A549 (cell line): ENCODE data around the gene BEST2. TPM values are rescaled to one million over a fixed set of nuclear protein-coding genes. Genes with fewer than 3 reads are reported as not detected.

Source experiments
- ATAC-seq, 2 experiments: fragments of 200-7000 bp in 1 of 2; fragments of >200 bp in 1 of 2; cut with Nextera tagmentation in 1 of 2; cut with Tn5 transposase in 1 of 2; 3 replicates each; pipeline versions ENCODE4 v1.8.0 to v1.9.1; 2018 to 2020; ENCODE audit warnings: mild to moderate bottlenecking in 1 of 2, moderate library complexity in 1 of 2
- CTCF ChIA-PET: fragments of 300-600 bp; sonication (Branson Sonifier 250); formaldehyde crosslinking; extraction: SDS; loops from one replicate; lab custom pipeline; 2021; ENCODE audit warnings: antibody characterized with exemption, inconsistent platforms; lab: Yijun Ruan, JAX
- POLR2A ChIA-PET: fragments of 350-600 bp; formaldehyde crosslinking; extraction: SDS; loops from one replicate; lab custom pipeline; 2021; ENCODE audit warnings: antibody characterized with exemption, inconsistent platforms; lab: Yijun Ruan, JAX
- DNase-seq, 2 experiments: peaks; one replicate each; pipeline versions ENCODE4 v3.0.0 to v3.0.0-alpha.2; 2011 to 2016; ENCODE audit warnings: low read depth in 1 of 2, low spot score in 1 of 2
- FAIRE-seq: peaks from 2 replicates; lab custom pipeline; 2011; peaks lifted over from hg19 to GRCh38; lab: Jason Lieb, UNC
- H3K27ac ChIP-seq, 2 experiments: fragments of >200 bp; sonication (Bioruptor Twin); formaldehyde crosslinking; 3 replicates each; pipeline ENCODE4 v1.5.1; 2016 to 2017
- H3K4me1 ChIP-seq: fragments of >200 bp; sonication (Bioruptor Twin); formaldehyde crosslinking; 3 replicates; pipeline ENCODE4 v1.6.1; 2016
- H3K4me2 ChIP-seq: fragments of >200 bp; sonication (Bioruptor Twin); formaldehyde crosslinking; 3 replicates; pipeline ENCODE4 v1.6.1; 2016
- H3K4me3 ChIP-seq: fragments of >200 bp; sonication (Bioruptor Twin); formaldehyde crosslinking; 3 replicates; pipeline ENCODE4 v1.5.1; 2016
- H3K9me3 ChIP-seq: fragments of >200 bp; sonication (Bioruptor Twin); formaldehyde crosslinking; 3 replicates; pipeline ENCODE4 v1.6.1; 2016
- ATOH8 ChIP-seq: fragments of 250-450 bp; sonication (Bioruptor Pico); IDR thresholded peaks from 2 replicates; pipeline ENCODE4 v1.5.0; 2020; ENCODE audit warnings: low read depth, mild to moderate bottlenecking, moderate library complexity
- BCL3 ChIP-seq: fragments of >200 bp; sonication (Bioruptor Twin); formaldehyde crosslinking; IDR thresholded peaks from 3 replicates; pipeline ENCODE4 v1.6.1; 2016
- CBX8 ChIP-seq: fragments of 200-600 bp; sonication (generic); IDR thresholded peaks from 2 replicates; pipeline ENCODE4 v1.6.1; 2016
- ELK1 ChIP-seq: fragments of 150-350 bp; IDR thresholded peaks from 2 replicates; pipeline ENCODE4 v1.6.1; 2014; ENCODE audit warnings: low read depth, mild to moderate bottlenecking, low read length
- EP300 ChIP-seq, 2 experiments: fragments of >200 bp; sonication (Bioruptor Twin); formaldehyde crosslinking; IDR thresholded peaks; 2 replicates in 1 of 2; 3 replicates in 1 of 2; pipeline ENCODE4 v1.6.1; 2016 to 2017
- ESRRA ChIP-seq: fragments of 150-350 bp; IDR thresholded peaks from 2 replicates; pipeline ENCODE4 v1.6.1; 2014; ENCODE audit warnings: mild to moderate bottlenecking, low read length, borderline replicate concordance
- FOSB ChIP-seq: fragments of 250-450 bp; sonication (Bioruptor Pico); IDR thresholded peaks from 2 replicates; pipeline ENCODE4 v1.5.0; 2020; ENCODE audit warnings: mild to moderate bottlenecking, moderate library complexity
- MAX ChIP-seq: IDR thresholded peaks from 2 replicates; pipeline ENCODE4 v1.6.1; 2012
- MAZ ChIP-seq: fragments of 150-350 bp; IDR thresholded peaks from 2 replicates; pipeline ENCODE4 v1.6.1; 2014; ENCODE audit warnings: antibody characterized with exemption, low read depth, low read length, borderline replicate concordance
- NFE2L2 ChIP-seq: fragments of 150-350 bp; conservative IDR thresholded peaks from 2 replicates; pipeline ENCODE4 v1.6.1; 2014; ENCODE audit warnings: low read length
- PBX3 ChIP-seq: IDR thresholded peaks from 2 replicates; pipeline ENCODE4 v1.6.1; 2012
- POLR2AphosphoS2 ChIP-seq: conservative IDR thresholded peaks from 2 replicates; pipeline ENCODE4 v1.6.1; 2012; ENCODE audit warnings: low read length, improper control_type of control experiment, inconsistent platforms
- REST ChIP-seq: fragments of 200-600 bp; sonication (generic); IDR thresholded peaks from 2 replicates; pipeline ENCODE4 v1.6.1; 2016; ENCODE audit warnings: antibody characterized with exemption, mild to moderate bottlenecking, moderate library complexity
- RNF2 ChIP-seq: fragments of 200-600 bp; sonication (generic); IDR thresholded peaks from 2 replicates; pipeline ENCODE4 v1.6.1; 2016; ENCODE audit warnings: low read depth, mild to moderate bottlenecking, antibody characterized with exemption, moderate library complexity, borderline replicate concordance
- TFCP2L1 ChIP-seq: fragments of 250-450 bp; sonication (Bioruptor Pico); IDR thresholded peaks from 2 replicates; pipeline ENCODE4 v1.5.0; 2021; ENCODE audit warnings: mild to moderate bottlenecking
- TP53 ChIP-seq: fragments of 250-450 bp; sonication (Bioruptor Pico); IDR thresholded peaks from 2 replicates; pipeline ENCODE4 v1.5.0; 2021; ENCODE audit warnings: mild to moderate bottlenecking, moderate library complexity
- ZC3H11A ChIP-seq: fragments of 450-650 bp; IDR thresholded peaks from 2 replicates; pipeline ENCODE4 v1.6.1; 2014; ENCODE audit warnings: antibody characterized with exemption, mild to moderate bottlenecking
- WGBS: methylation state at CpG from one replicate; pipeline ENCODE4 v1.1.6; 2017; ENCODE audit errors: missing lambda C conversion rate; 5-methylcytosine and 5-hydroxymethylcytosine counted together
- polyA plus RNA-seq, 4 experiments: library from polyadenylated mRNA; depleted of rRNA in 3 of 4; stranded (reverse); fragments of >200 nt; fragmentation: RNase III in 1 of 4; extraction: RNeasy Plus Mini Kit Qiagen cat#74134 plus additional on column Dnase treatment in 1 of 4; gene quantifications; 2 replicates in 3 of 4; 3 replicates in 1 of 4; pipeline ENCODE4 v1.2.3, GENCODE V29; 2011 to 2017

BEST2 gene
- polyA plus RNA-seq, 2 of the 4 experiments (the other 2 are of a cell fraction): not detected

GRCh38 chr19:12769689-12770088 lies 18.1 kb downstream of the BEST2 start (continued):
- TF ChIP-seq REST (no peak), ZC3H11A (no peak), EP300 (IDR thresholded peaks at IDR 0.05) (no peak), BCL3 (no peak), ESRRA (no peak), TFCP2L1 (CRISPR knock-in tag) (no peak), CBX8 (no peak)

GRCh38 chr19:12770922-12771321 lies 19.3 kb downstream of the BEST2 start:
- no peaks in the 10 kb centered on the region for H3K9me3 ChIP-seq
- H3K4me2 ChIP-seq: no peak overlapping the region
- no peak overlapping the region for H3K4me3 ChIP-seq
- DNase-seq (no peak), ATAC-seq (no peak), FAIRE-seq (no peak)
- peaks cover 12% of the 10 kb centered on the region; the same call in 2 of the 3 replicates for H3K4me1 ChIP-seq
- ChIA-PET POLR2A (no interaction called here), CTCF (interaction anchor here (1.6 to 29.7 kb wide), 3 partner anchors 22 to 77 kb away, joined by 7 to 901 read pairs (median 725); partner anchors contain the start of genes BEST2, GET3, JUNB and PRDX2)
- H3K27ac ChIP-seq: no peak overlapping the region
- TF ChIP-seq POLR2AphosphoS2: no peak
- TF ChIP-seq TP53 (CRISPR knock-in tag): no peak
- TF ChIP-seq ATOH8 (CRISPR knock-in tag): no peak
- TF ChIP-seq MAZ: no peak
- TF ChIP-seq RNF2: no peak
- TF ChIP-seq FOSB (CRISPR knock-in tag): no peak
- no peak for TF ChIP-seq NFE2L2
- TF ChIP-seq ESRRA: no peak
- no peak for TF ChIP-seq ELK1
- no peak for TF ChIP-seq PBX3
- TF ChIP-seq MAX: no peak
- WGBS: 83% methylated on average over 6 of the region's 13 CpGs
